Caco-2 (cell line): ENCODE measurements around the gene PRRX1. TPM values are rescaled to one million over a fixed set of nuclear protein-coding genes. Genes with fewer than 3 reads are reported as not detected.

Source experiments
- BruUV-seq: library from RNA; stranded (reverse); fragments of 400-500 nt; replicated peaks from 2 replicates; lab custom pipeline; 2021; lab: Mats Ljungman, UMichigan
- CTCF ChIA-PET: fragments of 300-600 bp; sonication (Branson Sonifier 250); formaldehyde crosslinking; loops from one replicate; lab custom pipeline; 2022; ENCODE audit warnings: antibody characterized with exemption; lab: Charles Lee
- POLR2A ChIA-PET: fragments of 300-600 bp; sonication (Branson Sonifier 250); formaldehyde crosslinking; loops from one replicate; lab custom pipeline; 2022; ENCODE audit warnings: antibody characterized with exemption; lab: Charles Lee
- DNase-seq, 2 experiments: peaks; one replicate each; pipeline versions ENCODE4 v3.0.0 to v3.0.0-alpha.2; 2020 to 2022
- H3K27me3 ChIP-seq: replicated peaks from 2 replicates; pipeline ENCODE4 v1.6.0; 2011; ENCODE audit warnings: low read length; ENCODE audit not compliant: control insufficient read depth, insufficient read depth
- H3K36me3 ChIP-seq: 2 replicates; pipeline ENCODE4 v1.5.1; 2011; ENCODE audit warnings: low read length; ENCODE audit not compliant: control insufficient read depth, insufficient read depth
- H3K4me1 ChIP-seq: fragments of 250-450 bp; sonication (Bioruptor Pico); 2 replicates; pipeline ENCODE4 v1.5.1; 2020; ENCODE audit warnings: mild to moderate bottlenecking
- H3K4me3 ChIP-seq: 2 replicates; pipeline ENCODE4 v1.5.1; 2011; ENCODE audit warnings: low read depth, mild to moderate bottlenecking, control low read depth, low read length
- H3K9me3 ChIP-seq: fragments of 250-450 bp; sonication (Bioruptor Pico); 2 replicates; pipeline ENCODE4 v1.5.1; 2020; ENCODE audit warnings: mild to moderate bottlenecking, moderate library complexity
- H3K27ac Mint-ChIP-seq: one replicate; pipeline ENCODE4 v1.8.0; 2022; ENCODE audit warnings: mixed read lengths; ENCODE audit not compliant: unreplicated experiment
- H3K27me3 Mint-ChIP-seq: one replicate; pipeline ENCODE4 v1.8.0; 2022; ENCODE audit warnings: mixed read lengths; ENCODE audit not compliant: insufficient read depth, unreplicated experiment
- H3K36me3 Mint-ChIP-seq: one replicate; pipeline ENCODE4 v1.8.0; 2022; ENCODE audit warnings: mild to moderate bottlenecking, mixed read lengths; ENCODE audit not compliant: insufficient read depth, unreplicated experiment
- H3K4me1 Mint-ChIP-seq: one replicate; pipeline ENCODE4 v1.8.0; 2022; ENCODE audit warnings: low read depth, mixed read lengths; ENCODE audit not compliant: unreplicated experiment
- H3K4me3 Mint-ChIP-seq: one replicate; pipeline ENCODE4 v1.8.0; 2022; ENCODE audit warnings: mild to moderate bottlenecking, moderate library complexity, mixed read lengths; ENCODE audit not compliant: unreplicated experiment
- H3K9me3 Mint-ChIP-seq: one replicate; pipeline ENCODE4 v1.8.0; 2022; ENCODE audit warnings: mixed read lengths; ENCODE audit not compliant: unreplicated experiment
- CTCF ChIP-seq, 2 experiments: fragments of 200-600 bp in 1 of 2; IDR thresholded peaks; 1 replicate in 1 of 2; 2 replicates in 1 of 2; pipeline versions ENCODE4 v1.5.1 to v1.8.0; 2011 to 2022; ENCODE audit warnings: antibody characterized with exemption in 1 of 2, control low read depth in 1 of 2, inconsistent platforms in 1 of 2, low read depth in 1 of 2, low read length in 1 of 2, mild to moderate bottlenecking in 1 of 2, moderate library complexity in 1 of 2; ENCODE audit not compliant: insufficient read depth in 1 of 2, severe bottlenecking in 1 of 2, unreplicated experiment in 1 of 2
- intact Hi-C: fragments of 100-400 bp; cut with micrococcal nuclease; formaldehyde crosslinking; loops from one replicate; pipeline ENCODE4 v1.10.0; 2022; ENCODE audit not compliant: unreplicated experiment
- total RNA-seq: library from RNA; stranded (reverse); gene quantifications from 2 replicates; pipeline ENCODE4 v1.2.3, GENCODE V29; 2022

The PRRX1 gene
- total RNA-seq, 1 experiment from 2014 or later = not detected

DNA sequence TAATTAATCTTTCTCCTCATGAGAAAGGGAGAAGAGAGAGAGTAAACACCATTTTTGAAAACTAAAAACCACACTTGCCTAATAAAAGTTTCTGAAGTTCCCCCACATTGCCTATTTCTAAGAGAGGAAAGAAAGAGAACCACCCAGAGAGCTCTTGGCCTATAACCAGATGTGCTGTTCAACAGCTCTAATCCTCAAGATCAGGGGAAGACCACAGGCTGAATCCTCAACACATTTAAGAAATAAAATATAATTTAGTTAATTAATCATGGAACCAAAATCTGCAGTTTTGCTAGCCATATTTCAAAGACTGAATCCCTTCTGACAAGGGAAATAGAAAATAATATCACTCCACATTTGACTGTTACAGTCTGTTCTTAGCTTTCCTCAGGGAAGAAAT, 11.9 kb downstream of the PRRX1 start:
- Histone ChIP-seq H3K4me3 (no peak overlapping the region), H3K36me3 (no peaks in the 10 kb centered on the region), H3K9me3 (no peaks in the 10 kb centered on the region), H3K27me3 (no peaks in the 10 kb centered on the region; the same call in 1 of the 2 replicates), H3K4me1 (no peaks in the 10 kb centered on the region)
- no peak for TF ChIP-seq CTCF (IDR thresholded peaks at IDR 0.05; ENCODE audit: insufficient read depth in 1 of 2, low read depth in 1 of 2, low read length in 1 of 2, severe bottlenecking in 1 of 2, unreplicated experiment in 1 of 2)
- no peaks in the 10 kb centered on the region for H3K36me3 Mint-ChIP-seq
- no peaks in the 10 kb centered on the region for H3K4me1 Mint-ChIP-seq
- peaks cover 21% of the 10 kb centered on the region for H3K27me3 Mint-ChIP-seq
- no peak for DNase-seq
- no peak overlapping the region for H3K4me3 Mint-ChIP-seq
- ChIA-PET POLR2A (no interaction called here), CTCF (no interaction called here)
- no peaks in the 10 kb centered on the region for H3K9me3 Mint-ChIP-seq
- H3K27ac Mint-ChIP-seq = no peak overlapping the region
- no TSS peak for BruUV-seq
- intact Hi-C loops = no loop called here

- no peaks in the 10 kb centered on the region for H3K9me3 ChIP-seq
- Mint-ChIP-seq H3K4me1 (no peaks in the 10 kb centered on the region), H3K9me3 (no peaks in the 10 kb centered on the region), H3K27me3 (peaks cover 16% of the 10 kb centered on the region), H3K27ac (no peak overlapping the region), H3K36me3 (no peaks in the 10 kb centered on the region), H3K4me3 (no peak overlapping the region)
- no peaks in the 10 kb centered on the region for H3K27me3 ChIP-seq
- no peak for TF ChIP-seq CTCF (IDR thresholded peaks at IDR 0.05; ENCODE audit: insufficient read depth in 1 of 2, low read depth in 1 of 2, low read length in 1 of 2, severe bottlenecking in 1 of 2, unreplicated experiment in 1 of 2)
- no peaks in the 10 kb centered on the region for H3K4me1 ChIP-seq
- no peak for DNase-seq
- POLR2A ChIA-PET = no interaction called here
- intact Hi-C loops = no loop called here
- CTCF ChIA-PET = no interaction called here
- H3K4me3 ChIP-seq = no peak overlapping the region
- H3K36me3 ChIP-seq = no peaks in the 10 kb centered on the region
- no TSS peak for BruUV-seq
Observed at GRCh38 chr1:170676628-170677027, 12.7 kb downstream of the PRRX1 start.

DNA sequence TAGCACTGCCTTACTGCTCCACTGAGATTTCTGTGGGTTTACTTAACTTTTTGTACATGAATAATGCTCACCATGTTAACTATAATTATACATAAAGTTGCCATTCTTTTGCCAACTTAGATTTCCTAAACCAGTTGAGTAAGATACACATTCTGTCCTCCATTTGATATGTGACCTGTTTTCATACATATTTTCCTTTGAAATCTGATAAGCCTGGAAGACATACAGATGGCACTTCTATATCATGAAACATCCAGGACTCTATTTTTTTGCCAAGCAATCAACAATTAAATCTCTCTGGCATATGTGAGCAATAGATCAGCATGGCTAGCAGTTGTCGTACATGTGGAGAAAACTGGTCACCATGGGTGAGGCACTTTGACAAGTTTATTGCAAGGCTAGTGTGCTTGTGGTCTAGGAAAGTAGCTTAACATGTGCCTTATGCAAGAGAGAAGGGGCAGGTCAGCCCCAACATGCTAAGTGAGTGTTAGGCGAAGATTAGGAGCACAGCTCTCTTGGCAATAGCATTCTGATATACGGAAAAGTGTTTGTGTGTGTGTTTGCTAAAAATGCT, 14.2 kb downstream of the PRRX1 start:
- no peaks in the 10 kb centered on the region; the same call in 1 of the 2 replicates for H3K27me3 ChIP-seq
- TF ChIP-seq CTCF (IDR thresholded peaks at IDR 0.05; ENCODE audit: insufficient read depth in 1 of 2, low read depth in 1 of 2, low read length in 1 of 2, severe bottlenecking in 1 of 2, unreplicated experiment in 1 of 2) = no peak
- H3K4me1 Mint-ChIP-seq = no peaks in the 10 kb centered on the region
- no peak overlapping the region for H3K27ac Mint-ChIP-seq
- H3K4me3 ChIP-seq = no peak overlapping the region
- H3K4me3 Mint-ChIP-seq = no peak overlapping the region
- no peaks in the 10 kb centered on the region for H3K4me1 ChIP-seq
- no peaks in the 10 kb centered on the region for H3K36me3 Mint-ChIP-seq
- H3K9me3 ChIP-seq = no peaks in the 10 kb centered on the region
- no TSS peak for BruUV-seq
- ChIA-PET CTCF (no interaction called here), POLR2A (no interaction called here)
- no peaks in the 10 kb centered on the region for H3K9me3 Mint-ChIP-seq
- no peak for DNase-seq
- peaks cover 21% of the 10 kb centered on the region for H3K27me3 Mint-ChIP-seq
- intact Hi-C loops = no loop called here
- no peaks in the 10 kb centered on the region for H3K36me3 ChIP-seq
